ENCODE data around the gene UBXN7. TPM values are rescaled to one million over a fixed set of nuclear protein-coding genes. Genes with fewer than 3 reads are reported as not detected.
A peak's percentile ranks its signal among the peaks of the same experiment; 100 is the strongest.
"Not testable (repeated sequence)": the region's sequence is repeated elsewhere in the genome, so short reads cannot be mapped to it uniquely, and the experiment has no call there.

Gene UBXN7
- total RNA-seq, 1 experiment from 2014 or later: 10.2 TPM

DNA sequence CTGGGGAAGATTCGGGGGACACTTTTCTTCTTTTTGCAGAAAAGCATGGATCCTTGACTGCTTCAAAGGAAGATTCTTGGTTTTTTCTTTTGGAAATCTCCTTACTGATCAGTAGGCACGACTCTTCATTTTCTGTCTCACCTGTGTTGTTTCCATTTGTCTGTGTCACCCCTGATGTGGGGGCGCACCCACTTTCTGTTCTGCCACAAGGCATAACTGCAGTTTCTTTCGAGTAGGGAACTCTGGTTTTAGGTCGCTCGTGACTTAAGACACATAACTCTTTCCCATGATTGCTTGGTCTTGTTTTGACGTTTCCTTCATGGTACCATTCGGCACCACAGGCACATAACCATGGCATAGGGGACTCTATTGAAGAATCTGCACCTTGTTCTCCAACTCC lies 40.1 kb upstream of the UBXN7 start:
- ATAC-seq: no peak
- Histone ChIP-seq H3K36me3 (ENCODE audit: low read depth, low read length) (peaks cover 41% of the 10 kb centered on the region), H2AFZ (ENCODE audit: low read length) (no peak overlapping the region)

DNA sequence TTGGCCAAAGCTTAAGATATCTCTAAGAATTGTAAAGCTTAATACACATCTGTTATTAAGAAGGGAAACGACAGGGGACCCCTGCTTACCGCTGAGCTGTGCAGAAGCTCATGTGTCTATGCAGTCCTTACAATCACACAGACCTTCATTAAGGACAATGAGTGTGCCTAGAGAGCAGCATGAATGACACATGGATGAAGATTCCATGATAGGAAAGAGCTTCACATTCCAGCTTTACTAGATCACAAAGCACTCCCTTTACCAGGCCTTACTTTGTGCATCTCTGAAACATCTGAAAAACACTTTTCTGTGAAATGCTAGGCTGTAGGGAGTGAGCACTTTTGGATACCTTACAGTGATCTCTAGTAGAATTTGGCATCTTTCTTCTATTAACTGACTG lies 39.3 kb upstream of the UBXN7 start:
- TF ChIP-seq, protein P1, sequence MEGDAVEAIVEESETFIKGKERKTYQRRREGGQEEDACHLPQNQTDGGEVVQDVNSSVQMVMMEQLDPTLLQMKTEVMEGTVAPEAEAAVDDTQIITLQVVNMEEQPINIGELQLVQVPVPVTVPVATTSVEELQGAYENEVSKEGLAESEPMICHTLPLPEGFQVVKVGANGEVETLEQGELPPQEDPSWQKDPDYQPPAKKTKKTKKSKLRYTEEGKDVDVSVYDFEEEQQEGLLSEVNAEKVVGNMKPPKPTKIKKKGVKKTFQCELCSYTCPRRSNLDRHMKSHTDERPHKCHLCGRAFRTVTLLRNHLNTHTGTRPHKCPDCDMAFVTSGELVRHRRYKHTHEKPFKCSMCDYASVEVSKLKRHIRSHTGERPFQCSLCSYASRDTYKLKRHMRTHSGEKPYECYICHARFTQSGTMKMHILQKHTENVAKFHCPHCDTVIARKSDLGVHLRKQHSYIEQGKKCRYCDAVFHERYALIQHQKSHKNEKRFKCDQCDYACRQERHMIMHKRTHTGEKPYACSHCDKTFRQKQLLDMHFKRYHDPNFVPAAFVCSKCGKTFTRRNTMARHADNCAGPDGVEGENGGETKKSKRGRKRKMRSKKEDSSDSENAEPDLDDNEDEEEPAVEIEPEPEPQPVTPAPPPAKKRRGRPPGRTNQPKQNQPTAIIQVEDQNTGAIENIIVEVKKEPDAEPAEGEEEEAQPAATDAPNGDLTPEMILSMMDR (conservative IDR thresholded peaks at IDR 0.05; ENCODE audit: low read depth, low read length): no peak
- TF ChIP-seq EZH2phosphoT487 (IDR thresholded peaks at IDR 0.05; ENCODE audit: borderline replicate concordance, low read length): no peak

More for the DNA sequence above, 40.1 kb upstream of the UBXN7 start:
- Histone ChIP-seq H3K79me2 (ENCODE audit: low read length) (no peaks in the 10 kb centered on the region), H3K27ac (ENCODE audit: low read length) (no peak overlapping the region), H3K9ac (ENCODE audit: low read length) (no peak overlapping the region), H3K4me3 (ENCODE audit: low read length) (no peak overlapping the region), H3K9me3 (ENCODE audit: low read length) (no peaks in the 10 kb centered on the region), H4K20me1 (ENCODE audit: low read length) (no peaks in the 10 kb centered on the region), H3K4me2 (ENCODE audit: low read length) (no peak overlapping the region), H3K9me2 (replicated peaks; ENCODE audit: low read length) (no peaks in the 10 kb centered on the region), H3F3A (ENCODE audit: low read length, unreplicated experiment) (no peaks in the 10 kb centered on the region), H3K4me1 (ENCODE audit: insufficient read depth, low read length) (no peaks in the 10 kb centered on the region), H3K27me3 (ENCODE audit: low read length) (no peaks in the 10 kb centered on the region)
- TSS peak; percentile 16 for BruUV-seq (replicated peaks)
- CTCF ChIA-PET: no interaction called here
- intact Hi-C loops (cut with micrococcal nuclease): no loop called here
- TF ChIP-seq EZH2phosphoT487 (IDR thresholded peaks at IDR 0.05; ENCODE audit: borderline replicate concordance, low read length) (no peak), EZH2 (IDR thresholded peaks at IDR 0.05; ENCODE audit: low read length, unreplicated experiment) (no peak)
- TF ChIP-seq, protein P1 (conservative IDR thresholded peaks at IDR 0.05; ENCODE audit: low read depth, low read length): no peak
- DNase-seq: no peak
- POLR2A ChIA-PET (ENCODE audit: unreplicated experiment): no interaction called here

DNA sequence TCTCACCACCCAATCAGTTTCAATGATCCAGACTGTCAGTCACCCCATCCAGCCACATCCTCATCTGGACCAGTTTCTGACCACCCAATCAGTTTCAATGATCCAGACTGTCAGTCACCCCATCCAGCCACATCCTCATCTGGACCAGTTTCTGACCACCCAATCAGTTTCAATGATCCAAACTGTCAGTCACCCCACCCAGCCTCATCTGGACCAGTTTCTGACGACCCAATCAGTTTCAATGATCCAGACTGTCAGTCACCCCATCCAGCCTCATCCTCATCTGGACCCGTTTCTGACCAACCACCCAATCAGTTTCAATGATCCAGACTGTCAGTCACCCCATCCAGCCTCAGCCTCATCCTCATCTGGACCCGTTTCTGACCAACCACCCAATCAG lies 38.0 kb upstream of the UBXN7 start:
- CTCF ChIA-PET; H3K27ac ChIP-seq (ENCODE audit: low read length); H2AFZ ChIP-seq (ENCODE audit: low read length); H3K27me3 ChIP-seq (ENCODE audit: low read length); H3F3A ChIP-seq (ENCODE audit: low read length, unreplicated experiment); DNase-seq; BruUV-seq (replicated peaks); H3K9me2 ChIP-seq (replicated peaks; ENCODE audit: low read length); H3K9ac ChIP-seq (ENCODE audit: low read length); H3K4me2 ChIP-seq (ENCODE audit: low read length); H3K9me3 ChIP-seq (ENCODE audit: low read length); H3K4me3 ChIP-seq (ENCODE audit: low read length); H3K79me2 ChIP-seq (ENCODE audit: low read length); ATAC-seq; H4K20me1 ChIP-seq (ENCODE audit: low read length); H3K4me1 ChIP-seq (ENCODE audit: insufficient read depth, low read length); POLR2A ChIA-PET (ENCODE audit: unreplicated experiment); intact Hi-C loops (cut with micrococcal nuclease): not testable (repeated sequence)
- H3K36me3 ChIP-seq (ENCODE audit: low read depth, low read length): peaks cover 35% of the 10 kb centered on the region

More for the DNA sequence above, 39.3 kb upstream of the UBXN7 start:
- no peak for ATAC-seq
- Histone ChIP-seq H3K9me3 (ENCODE audit: low read length) (no peaks in the 10 kb centered on the region), H3K27me3 (ENCODE audit: low read length) (no peaks in the 10 kb centered on the region), H3K79me2 (ENCODE audit: low read length) (no peaks in the 10 kb centered on the region), H2AFZ (ENCODE audit: low read length) (no peak overlapping the region), H3K4me2 (ENCODE audit: low read length) (no peak overlapping the region), H3K27ac (ENCODE audit: low read length) (no peak overlapping the region), H3F3A (ENCODE audit: low read length, unreplicated experiment) (no peaks in the 10 kb centered on the region), H3K4me3 (ENCODE audit: low read length) (no peak overlapping the region), H4K20me1 (ENCODE audit: low read length) (no peaks in the 10 kb centered on the region), H3K9me2 (replicated peaks; ENCODE audit: low read length) (no peaks in the 10 kb centered on the region), H3K4me1 (ENCODE audit: insufficient read depth, low read length) (no peaks in the 10 kb centered on the region), H3K9ac (ENCODE audit: low read length) (no peak overlapping the region), H3K36me3 (ENCODE audit: low read depth, low read length) (peaks cover 37% of the 10 kb centered on the region)
- intact Hi-C loops (cut with micrococcal nuclease): no loop called here
- BruUV-seq (replicated peaks): no TSS peak
- DNase-seq: no peak
- CTCF ChIA-PET: no interaction called here
- POLR2A ChIA-PET (ENCODE audit: unreplicated experiment): no interaction called here

All from PC-3 (cell line).